ENCODE results near the gene RYR1.
"Not testable (repeated sequence)": the region's sequence is repeated elsewhere in the genome, so short reads cannot be mapped to it uniquely, and the experiment has no call there.

The RYR1 gene

DNA sequence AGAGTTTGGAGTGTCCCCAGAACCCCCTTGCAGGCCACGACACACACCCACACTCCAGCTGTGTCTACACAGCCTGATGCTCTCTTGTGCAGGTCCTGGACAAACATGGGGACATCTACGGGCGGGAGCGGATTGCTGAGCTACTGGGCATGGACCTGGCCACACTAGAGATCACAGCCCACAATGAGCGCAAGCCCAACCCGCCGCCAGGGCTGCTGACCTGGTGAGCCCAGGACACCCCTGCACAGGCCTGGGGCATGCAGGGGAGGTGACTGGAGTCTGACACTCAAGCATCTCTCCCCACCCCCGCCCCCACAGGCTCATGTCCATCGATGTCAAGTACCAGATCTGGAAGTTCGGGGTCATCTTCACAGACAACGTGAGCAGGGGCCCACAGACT, 144.3 kb downstream of the RYR1 start:
- no peak for DNase-seq

DNA sequence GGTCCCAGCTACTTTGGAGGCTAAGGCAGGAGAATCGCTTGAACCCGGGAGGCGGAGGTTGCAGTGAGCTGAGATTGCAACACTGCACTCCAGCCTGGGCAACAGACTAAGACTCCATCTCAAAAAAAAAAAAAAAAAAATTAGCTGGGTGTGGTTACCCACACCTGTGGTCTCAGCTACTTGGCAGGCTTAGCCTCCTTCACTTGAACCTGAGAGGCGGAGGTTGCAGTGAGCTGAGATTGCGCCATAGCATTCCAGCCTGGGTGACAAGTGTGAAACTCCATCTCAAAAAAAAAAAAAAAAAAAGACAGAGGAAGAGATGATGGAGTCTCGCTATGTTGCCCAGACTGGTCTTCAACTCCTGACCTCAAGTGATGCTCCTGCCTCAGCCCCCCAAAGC, 145.8 kb downstream of the RYR1 start:
- DNase-seq = not testable (repeated sequence)

DNA sequence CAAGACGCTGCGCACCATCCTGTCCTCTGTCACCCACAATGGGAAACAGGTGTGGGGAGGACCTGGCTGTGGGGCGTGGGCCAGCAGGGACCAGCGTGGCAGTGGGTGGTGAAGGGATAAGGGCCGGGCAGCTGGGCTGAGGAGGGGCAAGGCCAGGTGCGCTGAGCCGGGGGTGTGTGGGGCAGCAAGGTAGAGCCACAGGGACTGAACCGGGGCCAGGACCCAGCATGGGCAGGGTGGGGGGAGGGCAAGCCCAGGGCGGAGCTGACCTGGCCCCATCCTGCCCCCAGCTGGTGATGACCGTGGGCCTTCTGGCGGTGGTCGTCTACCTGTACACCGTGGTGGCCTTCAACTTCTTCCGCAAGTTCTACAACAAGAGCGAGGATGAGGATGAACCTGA, 146.6 kb downstream of the RYR1 start:
- DNase-seq = no peak

DNA sequence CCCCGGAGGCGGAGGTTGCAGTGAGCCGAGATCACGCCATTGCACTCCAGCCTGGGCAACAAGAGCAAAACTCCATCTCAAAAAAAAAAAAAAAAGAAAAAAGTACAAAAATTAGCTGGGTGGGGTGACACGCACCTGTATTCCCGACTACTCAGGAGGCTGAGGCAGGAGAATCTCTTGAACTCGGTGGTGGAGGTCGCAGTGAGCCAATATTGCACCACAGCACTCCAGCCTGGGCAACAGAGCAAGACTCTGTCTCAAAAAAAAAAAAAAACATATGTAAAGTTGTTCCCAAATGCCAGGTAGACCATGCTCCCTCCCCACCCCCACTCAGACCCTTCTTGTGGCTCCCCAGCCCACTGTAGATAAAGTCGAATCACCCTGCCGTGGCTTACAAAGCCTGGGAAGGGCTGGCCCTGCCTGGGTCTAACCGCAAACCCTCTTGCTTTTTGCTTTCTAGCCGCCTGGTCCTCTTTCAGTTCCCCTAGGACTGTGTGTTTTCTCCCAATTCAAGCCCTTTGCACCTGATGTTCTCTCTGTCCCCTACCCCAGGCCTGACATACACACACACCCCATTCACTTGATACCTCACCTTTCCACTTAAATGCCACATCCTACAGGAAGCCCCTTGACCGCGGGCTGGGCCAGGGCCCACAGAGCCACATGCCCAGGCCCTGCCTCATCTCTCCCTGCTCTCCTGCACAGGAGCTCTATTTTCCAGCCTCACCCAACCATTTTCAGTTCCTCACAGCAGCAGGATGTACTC, 149.9 kb downstream of the RYR1 start:
- no peak for DNase-seq

DNA sequence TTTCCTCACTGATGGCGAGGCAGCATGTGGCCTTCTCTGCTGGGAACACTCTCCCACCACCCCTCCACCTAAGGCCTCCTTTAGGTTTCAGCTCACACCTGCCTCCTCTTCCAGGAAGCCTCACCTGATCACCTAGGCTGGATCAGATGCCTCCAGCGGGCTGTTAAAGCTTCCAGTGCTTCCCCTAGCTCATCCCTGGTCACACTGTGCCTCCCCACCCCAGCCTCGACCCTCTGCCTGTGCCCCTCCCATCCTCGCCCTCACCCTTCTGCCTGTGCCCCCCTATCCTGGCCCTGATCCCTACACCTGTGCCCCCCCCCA, 150.5 kb downstream of the RYR1 start:
- no peak for DNase-seq

DNA sequence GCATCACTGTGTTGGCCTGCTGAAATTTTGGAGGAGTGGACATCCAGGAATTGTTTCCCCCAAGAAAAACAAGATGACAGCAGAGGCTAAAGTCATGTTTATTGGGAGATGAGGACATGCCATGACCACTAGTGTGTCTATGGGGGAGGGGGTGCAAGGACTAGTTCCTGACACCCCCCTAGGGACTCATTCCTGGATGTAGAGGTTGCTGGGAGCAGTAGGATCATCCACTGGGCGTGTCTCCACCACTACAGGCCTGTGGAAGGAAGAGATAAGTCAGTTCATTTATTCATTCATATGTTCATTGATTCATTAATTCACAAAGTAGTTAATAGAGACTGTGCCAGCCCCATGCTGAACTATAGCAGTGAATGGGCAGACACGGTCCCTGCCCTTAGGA, 154.1 kb downstream of the RYR1 start:
- no peak for DNase-seq

DNA sequence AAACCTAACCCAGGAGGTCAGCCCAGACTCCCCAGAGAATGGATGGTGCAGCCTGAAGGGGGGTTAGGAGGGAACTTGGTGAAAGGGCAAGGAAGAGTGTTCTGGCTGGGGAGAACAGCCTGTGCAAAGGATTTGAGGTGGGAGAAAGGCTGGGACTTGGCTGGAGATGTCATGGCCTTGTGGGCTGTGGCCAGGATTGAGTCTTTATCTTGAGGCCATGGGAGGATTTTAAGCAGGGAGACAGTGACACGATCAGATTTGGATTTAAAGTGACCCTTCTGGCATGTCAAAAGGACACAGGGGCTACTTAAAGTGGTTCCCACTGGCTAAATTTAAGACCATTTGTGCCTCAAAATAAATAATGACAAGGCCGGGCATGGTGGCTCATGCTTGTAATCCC, 154.6 kb downstream of the RYR1 start:
- DNase-seq = no peak

DNA sequence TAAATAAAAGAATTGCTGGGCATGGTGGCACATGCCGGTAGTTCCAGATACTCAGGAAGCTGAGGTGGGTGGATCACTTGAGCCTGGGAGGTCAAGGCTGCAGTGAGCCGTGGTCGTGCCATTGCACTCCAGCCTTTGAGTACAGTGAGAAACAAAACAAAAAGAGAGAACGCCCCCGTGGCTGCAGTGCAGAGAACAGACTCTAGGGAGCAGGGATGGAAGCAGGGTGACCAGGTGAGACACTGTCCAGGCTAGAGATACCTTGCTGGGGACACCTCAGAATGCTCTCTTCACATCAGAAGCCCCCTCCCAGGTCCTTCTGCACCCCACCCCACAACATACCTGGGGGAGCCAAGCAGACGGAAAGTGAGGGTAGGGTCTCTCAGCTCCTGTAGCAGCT, 159.4 kb downstream of the RYR1 start:
- no peak for DNase-seq

DNA sequence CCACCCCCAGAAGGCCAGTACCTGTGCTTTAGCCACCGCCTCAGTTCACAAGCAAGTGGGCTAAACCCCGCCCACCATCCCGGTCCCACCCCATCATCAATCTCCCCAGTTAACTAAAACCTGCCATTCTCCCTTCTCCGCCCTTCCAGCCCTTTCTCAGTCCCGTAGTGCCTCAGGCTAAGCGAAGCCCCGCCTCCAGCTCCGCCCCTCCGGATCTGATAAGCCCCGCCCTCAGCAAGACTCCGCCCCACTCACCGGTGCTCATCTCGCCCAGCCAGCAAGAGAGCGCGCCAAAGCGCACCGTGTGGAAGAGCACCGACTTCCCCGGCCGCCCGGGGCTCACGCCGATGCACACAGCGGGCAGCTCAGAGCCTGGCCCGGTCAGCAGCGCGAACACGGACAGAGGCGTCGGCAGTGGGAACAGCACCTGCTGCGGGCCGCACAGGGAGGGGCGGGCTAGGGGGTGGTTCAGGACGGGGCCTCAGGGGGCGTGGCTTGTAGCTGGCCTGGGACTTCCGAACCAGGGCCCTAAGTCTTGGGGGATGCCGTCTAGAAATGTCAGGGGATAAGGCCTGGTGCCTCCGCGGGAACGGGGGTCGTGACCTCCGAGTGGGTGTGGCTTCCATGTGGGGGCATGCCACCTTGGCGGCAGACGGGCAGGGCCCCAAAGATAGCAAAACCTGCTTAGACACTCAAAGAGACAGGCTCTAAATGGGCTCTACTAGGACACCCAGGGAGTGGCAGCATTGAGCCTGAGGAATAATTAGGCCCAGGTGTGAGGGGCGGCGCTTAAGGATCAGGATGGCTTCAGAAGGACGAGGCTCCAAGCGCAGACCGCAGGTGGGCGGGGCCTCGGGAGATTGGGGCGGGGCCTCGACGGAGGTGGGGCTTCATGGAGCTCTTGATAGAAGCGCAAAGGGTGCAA, 162.8 kb downstream of the RYR1 start:
- peak; percentile 76 for DNase-seq

DNA sequence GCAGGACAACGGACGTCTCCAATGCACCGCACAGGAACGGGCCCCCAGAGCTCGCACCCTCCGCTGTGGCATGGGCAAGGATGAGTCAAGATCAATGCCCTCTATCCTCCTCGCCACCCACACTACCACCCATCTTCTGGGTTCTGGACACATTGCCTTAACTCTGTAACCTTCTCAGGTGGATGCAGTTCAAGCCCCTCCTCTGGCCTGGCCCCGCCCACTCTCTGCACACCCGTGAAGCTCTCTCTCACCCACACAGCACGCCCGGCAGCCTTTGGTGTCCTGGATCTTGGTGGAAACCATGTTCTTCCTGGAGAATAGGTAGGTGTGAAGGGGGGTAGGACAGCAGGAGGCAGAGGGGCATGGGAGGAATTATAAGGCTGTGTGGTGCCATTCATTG, 163.6 kb downstream of the RYR1 start:
- no peak for DNase-seq

DNA sequence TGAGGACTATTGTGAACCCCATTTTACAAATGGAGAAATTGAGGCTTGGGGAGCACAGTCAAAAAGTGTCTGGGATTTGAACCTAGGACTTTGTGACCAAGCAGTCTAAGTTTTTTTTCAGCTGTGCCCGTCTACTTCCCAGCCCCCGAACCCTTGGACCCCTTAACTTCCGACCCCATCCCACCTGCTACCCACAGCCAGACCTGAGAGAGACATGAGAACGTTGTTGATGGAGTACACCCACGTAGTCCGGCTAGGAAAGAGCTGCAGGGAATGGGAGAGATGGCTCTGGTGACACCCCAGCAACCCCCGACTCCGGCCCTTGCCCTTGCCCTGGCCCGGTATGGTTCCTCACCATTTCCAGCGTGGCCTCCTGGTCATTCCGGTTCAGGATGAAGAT, 166.2 kb downstream of the RYR1 start:
- no peak for DNase-seq

DNA sequence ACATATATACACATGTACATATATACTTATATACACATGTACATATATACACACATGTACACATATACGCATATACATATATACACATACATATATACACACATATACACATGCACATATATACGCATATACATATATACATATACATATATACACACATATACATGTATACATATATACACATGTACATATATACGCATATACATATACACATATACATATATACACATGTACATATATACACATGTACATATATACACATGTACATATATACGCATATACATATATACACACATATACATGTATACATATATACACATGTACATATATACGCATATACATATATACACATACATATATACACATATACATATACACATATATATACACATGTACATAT, 169.4 kb downstream of the RYR1 start:
- not testable (repeated sequence) for DNase-seq

DNA sequence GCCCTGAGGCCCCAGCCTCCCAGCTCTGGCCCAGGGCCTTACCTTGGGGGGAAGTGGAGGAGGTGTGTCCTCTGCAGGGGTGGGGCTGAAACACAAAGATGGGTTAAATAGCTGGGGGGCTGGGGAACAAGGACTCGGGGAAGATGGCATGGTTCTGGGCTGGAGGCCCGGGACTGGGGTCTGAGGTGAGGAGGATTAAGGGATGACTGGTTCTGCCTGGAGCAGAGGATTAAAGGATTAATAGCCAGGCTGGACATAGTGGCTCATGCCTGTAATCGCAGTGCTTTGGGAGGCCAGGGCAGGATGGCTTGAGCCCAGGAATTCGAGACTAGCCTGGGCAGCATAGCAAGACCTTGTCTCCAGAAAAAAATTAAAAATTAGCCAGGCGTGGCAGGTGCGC, 172.6 kb downstream of the RYR1 start:
- DNase-seq = no peak

DNA sequence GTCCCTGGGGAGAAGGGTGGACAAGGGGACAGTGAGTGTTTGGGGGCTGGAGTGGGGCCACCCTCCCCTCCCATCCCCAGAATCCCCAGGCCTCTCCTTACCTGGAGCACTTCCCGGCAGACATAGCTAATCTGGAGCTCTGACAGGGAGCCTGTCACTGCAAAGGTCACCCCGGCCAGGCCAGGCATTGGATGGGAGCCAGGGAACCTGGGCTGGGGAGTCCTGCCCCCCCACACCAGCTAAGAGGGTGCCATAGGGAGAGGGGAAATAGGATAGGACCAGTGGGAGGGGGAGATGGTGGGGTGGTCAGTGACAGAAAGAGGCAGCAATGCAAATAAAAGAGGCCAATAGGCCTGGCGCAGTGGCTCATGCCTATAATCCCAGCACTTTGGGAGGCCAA, 180.8 kb downstream of the RYR1 start:
- no peak for DNase-seq

DNA sequence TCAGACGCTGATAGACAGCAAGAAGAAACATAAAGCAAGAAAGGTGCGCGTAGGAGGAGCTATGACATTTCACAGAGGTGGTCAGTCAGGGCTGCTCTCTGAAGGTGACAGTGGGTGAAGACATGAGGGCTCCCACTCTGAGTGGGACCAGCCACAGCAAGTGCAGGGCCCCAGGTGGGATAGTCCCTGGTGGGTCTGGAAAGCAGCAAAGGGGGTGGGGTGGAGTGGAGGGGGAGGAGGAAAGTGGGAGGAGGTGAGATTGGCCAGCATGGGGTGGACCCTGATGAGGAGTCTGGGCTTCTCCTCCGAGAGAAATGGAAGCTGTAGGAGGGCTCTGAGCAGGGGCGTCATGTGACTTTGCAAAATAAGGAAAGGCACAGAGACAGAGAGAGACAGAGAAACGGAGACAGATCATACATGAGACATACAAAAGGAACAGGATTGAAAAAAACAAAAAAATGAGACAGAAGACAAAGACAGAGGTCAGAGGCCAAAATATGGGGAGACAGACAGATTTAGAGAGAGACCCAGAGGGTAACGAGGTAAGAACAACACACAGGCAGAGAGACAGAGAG, 181.6 kb downstream of the RYR1 start:
- DNase-seq = no peak

DNA sequence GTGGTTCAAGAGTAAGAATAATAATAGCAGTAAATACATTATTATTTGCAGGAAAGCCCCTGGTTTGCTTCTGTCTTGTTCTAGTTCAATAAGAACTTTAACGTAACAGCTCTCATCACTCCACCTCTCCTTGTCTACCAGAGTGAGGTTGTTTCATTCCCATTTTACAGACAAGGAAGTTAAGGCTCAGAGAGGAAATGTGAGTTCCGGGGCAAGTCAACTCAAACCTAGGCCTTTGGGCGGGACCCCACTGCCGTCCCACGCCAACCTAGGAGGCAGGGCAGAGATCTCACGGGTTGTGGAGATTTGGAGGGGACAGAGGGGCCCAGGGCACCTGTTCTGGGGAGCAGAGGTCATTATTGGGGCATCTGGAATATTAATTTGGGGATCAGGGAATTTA, 182.8 kb downstream of the RYR1 start:
- DNase-seq = no peak

DNA sequence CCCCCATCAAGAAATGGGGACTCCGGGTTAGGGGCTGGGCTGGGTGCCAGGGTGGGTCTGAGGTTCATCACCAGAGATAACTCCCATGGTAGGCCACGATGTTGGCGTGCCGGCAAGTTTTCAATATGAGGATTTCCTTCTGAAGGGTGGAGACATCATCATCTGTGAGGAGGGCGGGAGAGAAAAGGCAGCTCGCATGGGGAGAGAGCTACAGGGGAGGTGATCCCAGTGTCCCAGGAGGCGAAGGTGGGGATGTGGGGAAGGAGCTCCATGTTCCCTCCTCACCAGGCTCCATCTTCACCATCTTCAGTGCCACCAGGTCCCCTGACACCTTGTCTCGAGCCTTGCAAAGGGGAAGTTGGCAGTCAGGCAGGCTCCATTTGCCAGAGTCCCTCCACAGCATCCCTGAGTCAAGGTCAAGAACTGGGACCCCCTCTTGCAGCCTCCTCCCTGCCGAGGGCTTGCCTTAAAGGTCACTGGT, 183.8 kb downstream of the RYR1 start:
- DNase-seq = no peak

DNA sequence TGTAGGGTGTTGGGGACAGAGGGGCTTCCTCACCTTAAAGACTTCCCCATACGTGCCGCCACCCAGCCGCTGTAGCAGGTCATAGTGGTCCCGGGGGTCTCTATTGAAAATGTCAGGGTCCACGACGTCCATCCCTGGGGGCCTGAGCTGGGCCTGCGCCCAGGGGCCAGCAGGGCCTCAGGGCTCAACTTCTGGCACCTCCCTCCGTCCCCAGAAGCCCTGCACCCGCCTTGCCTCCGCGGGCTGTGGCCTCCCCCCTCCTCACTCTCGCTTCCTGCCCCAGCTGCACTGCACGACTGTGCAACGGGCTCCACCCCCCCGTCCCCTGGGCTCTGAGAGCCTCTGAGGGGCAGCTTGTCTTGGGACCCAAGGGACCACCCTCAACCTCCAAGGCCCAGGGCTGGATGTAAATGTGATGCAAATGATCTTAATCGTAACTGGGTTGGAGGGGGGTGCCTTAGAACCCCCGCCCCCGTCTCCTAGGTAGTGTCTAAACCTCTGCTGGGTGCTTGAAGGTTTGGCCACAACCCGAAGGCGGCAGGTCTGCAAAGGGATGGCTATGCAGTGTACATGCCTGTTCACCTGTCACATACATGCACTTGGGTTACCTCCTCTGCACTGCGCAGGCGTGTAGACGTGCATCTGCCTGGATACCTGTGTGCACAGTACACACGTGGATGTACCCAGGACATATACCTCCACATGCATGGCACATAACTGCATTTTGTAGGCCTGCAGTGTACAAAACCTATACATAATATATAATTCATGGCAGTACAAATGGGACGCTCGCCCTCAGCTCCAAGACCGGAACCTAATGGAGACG, 184.5 kb downstream of the RYR1 start, which contains the start of gene MAP4K1:
TSS of gene MAP4K1 (minus strand) at position 190 of the 826 bp plus-strand sequence. CDS start at position 132, 58 bp downstream.
- peak; percentile 91 for DNase-seq

DNA sequence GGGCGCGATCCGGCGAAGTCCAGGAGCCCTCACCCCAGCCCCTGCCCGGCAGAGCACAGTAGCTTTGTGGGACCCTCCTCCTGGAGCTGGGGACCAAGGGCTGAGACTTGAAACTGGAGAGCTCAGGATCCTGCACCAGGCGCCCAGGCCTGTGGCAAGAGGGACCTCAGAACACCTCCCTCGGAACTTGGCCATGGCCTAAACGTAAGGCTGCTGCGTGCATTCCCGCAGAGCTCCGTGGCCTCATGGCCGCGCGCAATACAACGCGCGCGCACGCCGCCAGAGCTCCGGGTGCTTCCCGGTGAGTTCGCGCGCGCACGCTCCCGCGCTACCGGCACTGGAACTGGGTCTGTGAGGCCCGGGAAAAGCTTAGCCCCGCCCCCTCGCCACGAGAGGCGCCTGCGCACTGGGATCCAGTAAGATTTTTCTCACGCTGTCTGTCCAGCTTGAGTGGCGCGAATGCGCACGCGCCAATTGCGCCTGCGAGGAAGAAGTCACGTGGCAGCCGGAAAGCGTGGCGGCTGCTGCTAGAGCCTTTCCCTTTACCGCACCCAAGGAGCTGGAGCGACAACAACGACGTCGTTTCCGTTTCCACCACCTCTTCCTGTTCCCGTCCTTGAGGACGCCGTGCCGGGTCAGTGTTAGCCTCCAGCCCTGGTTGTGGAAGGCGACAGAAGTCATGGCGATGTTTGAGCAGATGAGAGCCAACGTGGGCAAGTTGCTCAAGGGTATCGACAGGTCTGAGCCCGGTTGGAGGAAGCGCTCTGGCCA, 185.3 kb downstream of the RYR1 start, which contains the start of gene EIF3K:
TSS of gene EIF3K (plus strand) at position 599 of the 771 bp plus-strand sequence. CDS start at position 680, 81 bp downstream.
- DNase-seq = peak; percentile 100

DNA sequence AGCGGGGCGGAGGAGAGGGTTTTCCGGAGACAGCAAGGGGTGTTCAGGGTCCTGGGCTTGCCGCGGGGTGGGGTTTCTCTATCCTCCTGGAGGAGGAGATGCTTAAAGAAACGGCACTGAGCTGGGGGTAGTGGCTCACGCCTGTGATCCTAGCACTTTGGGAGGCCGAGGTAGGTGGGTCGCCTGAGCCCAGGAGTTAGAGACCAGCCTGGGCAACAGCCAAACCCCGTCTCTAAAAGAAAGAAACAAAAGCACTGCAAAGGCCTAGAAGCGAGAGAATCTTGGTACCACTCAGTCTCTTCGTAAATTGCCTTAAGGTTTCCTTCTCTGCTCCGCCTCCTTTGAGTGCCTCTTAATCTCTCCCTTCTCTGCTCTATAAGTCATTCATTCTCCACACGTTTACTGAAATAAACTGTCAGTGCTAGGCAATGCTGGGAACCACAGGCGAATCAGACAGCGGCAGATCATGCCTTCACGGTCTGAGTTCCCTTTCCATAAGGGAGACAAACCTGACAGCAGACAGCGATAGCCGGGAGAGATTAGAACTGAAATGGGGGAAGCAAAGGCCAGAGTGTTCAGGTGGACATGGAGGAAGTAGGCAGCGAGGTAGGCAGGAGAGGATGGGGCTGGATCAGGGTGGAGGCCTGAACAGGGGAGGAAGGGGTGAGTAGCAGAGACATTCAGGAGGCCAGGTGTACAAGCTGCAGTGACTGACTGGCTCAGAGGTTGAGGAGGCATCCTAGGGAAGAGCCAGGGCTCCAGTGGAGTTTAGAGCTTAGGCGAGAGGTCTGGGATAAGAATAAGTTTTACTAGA, 186.1 kb downstream of the RYR1 start:
- DNase-seq = no peak

DNA sequence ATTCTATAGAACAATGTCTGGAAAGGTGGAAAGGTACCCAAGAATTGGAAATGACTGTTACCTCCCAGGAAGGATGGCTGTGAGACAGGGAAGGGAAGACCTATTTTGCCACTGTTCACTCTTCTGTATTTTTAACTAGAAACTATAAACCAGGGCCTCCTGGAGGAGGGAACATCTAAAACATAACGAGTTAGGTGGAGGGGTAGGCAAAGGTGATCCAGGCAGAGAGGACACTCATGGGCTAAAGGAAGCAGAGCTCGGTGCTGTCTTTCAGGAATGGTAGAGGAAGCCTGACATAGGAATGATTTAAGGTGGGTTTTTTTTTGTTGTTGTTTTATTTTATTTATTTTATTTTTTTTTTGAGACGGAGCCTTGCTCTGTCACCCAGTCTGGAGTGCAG, 191.3 kb downstream of the RYR1 start:
- no peak for DNase-seq

Measured in DMS53 (cell line).